ENCODE results near the gene SYNCRIP.

DNA sequence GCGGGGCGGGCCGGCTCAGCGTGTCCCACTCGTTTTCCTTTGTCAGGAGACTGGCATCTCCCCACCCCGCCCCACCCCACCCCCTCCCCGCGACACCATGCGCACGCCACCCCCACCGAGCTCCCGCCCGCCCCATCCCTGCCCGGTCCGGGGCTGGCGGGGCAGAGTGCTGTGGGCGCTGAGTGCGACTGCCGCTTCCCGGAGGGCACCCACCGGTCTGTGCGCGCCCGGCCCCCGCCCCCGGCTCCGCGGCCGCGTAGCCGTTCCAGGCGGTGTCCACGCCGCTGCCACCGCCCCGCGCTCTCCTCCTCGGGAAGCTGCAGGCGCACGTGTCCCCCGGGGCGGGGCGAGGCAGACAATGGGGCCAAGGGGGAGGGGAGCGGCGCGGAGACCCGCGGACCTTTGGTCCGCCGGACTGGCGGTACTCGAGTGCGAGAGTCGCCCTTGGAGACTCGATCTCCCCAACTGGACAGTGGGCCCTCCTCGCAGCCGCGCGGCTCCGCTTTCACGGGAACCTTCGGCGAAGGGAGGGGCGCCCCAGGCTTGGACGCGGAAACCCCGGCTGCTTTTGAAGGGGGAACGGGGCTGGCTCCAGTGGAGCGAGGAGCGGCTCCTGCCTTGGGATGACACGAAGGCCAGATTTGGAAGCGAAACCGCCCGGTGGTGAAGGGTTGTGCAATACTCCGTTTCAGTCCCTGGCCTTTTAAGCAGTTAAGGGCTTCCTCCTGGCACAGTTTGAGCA lies 1.0 kb upstream of the SYNCRIP start:
- TF ChIP-seq POLR2A (IDR thresholded peaks at IDR 0.05; ENCODE audit: borderline replicate concordance, extremely low read depth, insufficient read depth, insufficient read length) (no peak), JUND (IDR thresholded peaks at IDR 0.05) (no peak; the same call in 1 of the 2 replicates), EZH2 (IDR thresholded peaks at IDR 0.05) (no peak), EZH2phosphoT487 (IDR thresholded peaks at IDR 0.05; ENCODE audit: borderline replicate concordance) (no peak), POLR2AphosphoS5 (IDR thresholded peaks at IDR 0.05; ENCODE audit: low read depth, low read length) (no peak), RAD21 (IDR thresholded peaks at IDR 0.05; ENCODE audit: low read depth) (0 out of 2 replicates have a peak, but pooled peaks have one; percentile 6), ZNF274 (IDR thresholded peaks at IDR 0.05; ENCODE audit: low read depth, low read length) (no peak), SRF (IDR thresholded peaks at IDR 0.05; ENCODE audit: low read depth) (no peak), TCF7L2 (IDR thresholded peaks at IDR 0.05; ENCODE audit: borderline replicate concordance, extremely low read depth, insufficient read depth, insufficient read length) (peak; percentile 72)
- TF ChIP-seq, protein P1, sequence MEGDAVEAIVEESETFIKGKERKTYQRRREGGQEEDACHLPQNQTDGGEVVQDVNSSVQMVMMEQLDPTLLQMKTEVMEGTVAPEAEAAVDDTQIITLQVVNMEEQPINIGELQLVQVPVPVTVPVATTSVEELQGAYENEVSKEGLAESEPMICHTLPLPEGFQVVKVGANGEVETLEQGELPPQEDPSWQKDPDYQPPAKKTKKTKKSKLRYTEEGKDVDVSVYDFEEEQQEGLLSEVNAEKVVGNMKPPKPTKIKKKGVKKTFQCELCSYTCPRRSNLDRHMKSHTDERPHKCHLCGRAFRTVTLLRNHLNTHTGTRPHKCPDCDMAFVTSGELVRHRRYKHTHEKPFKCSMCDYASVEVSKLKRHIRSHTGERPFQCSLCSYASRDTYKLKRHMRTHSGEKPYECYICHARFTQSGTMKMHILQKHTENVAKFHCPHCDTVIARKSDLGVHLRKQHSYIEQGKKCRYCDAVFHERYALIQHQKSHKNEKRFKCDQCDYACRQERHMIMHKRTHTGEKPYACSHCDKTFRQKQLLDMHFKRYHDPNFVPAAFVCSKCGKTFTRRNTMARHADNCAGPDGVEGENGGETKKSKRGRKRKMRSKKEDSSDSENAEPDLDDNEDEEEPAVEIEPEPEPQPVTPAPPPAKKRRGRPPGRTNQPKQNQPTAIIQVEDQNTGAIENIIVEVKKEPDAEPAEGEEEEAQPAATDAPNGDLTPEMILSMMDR (IDR thresholded peaks at IDR 0.05 in 2 of 3, conservative IDR thresholded peaks at IDR 0.05 in 1 of 3; ENCODE audit: borderline replicate concordance in 1 of 3, insufficient read depth in 1 of 3, low read depth in 2 of 3, low read length in 2 of 3) = no peak
- TF ChIP-seq, protein P2, sequence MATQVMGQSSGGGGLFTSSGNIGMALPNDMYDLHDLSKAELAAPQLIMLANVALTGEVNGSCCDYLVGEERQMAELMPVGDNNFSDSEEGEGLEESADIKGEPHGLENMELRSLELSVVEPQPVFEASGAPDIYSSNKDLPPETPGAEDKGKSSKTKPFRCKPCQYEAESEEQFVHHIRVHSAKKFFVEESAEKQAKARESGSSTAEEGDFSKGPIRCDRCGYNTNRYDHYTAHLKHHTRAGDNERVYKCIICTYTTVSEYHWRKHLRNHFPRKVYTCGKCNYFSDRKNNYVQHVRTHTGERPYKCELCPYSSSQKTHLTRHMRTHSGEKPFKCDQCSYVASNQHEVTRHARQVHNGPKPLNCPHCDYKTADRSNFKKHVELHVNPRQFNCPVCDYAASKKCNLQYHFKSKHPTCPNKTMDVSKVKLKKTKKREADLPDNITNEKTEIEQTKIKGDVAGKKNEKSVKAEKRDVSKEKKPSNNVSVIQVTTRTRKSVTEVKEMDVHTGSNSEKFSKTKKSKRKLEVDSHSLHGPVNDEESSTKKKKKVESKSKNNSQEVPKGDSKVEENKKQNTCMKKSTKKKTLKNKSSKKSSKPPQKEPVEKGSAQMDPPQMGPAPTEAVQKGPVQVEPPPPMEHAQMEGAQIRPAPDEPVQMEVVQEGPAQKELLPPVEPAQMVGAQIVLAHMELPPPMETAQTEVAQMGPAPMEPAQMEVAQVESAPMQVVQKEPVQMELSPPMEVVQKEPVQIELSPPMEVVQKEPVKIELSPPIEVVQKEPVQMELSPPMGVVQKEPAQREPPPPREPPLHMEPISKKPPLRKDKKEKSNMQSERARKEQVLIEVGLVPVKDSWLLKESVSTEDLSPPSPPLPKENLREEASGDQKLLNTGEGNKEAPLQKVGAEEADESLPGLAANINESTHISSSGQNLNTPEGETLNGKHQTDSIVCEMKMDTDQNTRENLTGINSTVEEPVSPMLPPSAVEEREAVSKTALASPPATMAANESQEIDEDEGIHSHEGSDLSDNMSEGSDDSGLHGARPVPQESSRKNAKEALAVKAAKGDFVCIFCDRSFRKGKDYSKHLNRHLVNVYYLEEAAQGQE (IDR thresholded peaks at IDR 0.05; ENCODE audit: low read depth) = no peak

All from HCT116 (cell line).